Neuron (in vitro differentiated cells): ENCODE measurements around the gene MTERF4.

Experiments used
- H2AFZ ChIP-seq: one replicate; pipeline ENCODE4 v1.6.1; 2013; ENCODE audit warnings: low read depth, mild to moderate bottlenecking, inconsistent platforms, low read length, moderate library complexity
- H3K27me3 ChIP-seq: one replicate; pipeline ENCODE4 v1.6.1; 2013; ENCODE audit warnings: low read length; ENCODE audit not compliant: insufficient read depth
- H3K36me3 ChIP-seq: one replicate; pipeline ENCODE4 v1.6.1; 2013; ENCODE audit warnings: low read length; ENCODE audit not compliant: insufficient read depth
- H3K4me1 ChIP-seq: one replicate; pipeline ENCODE4 v1.6.1; 2013; ENCODE audit warnings: low read length; ENCODE audit not compliant: insufficient read depth
- H3K4me3 ChIP-seq: 2 replicates; pipeline ENCODE4 v1.5.1; 2013; ENCODE audit warnings: mild to moderate bottlenecking, low read length, moderate library complexity
- H3K9me3 ChIP-seq: one replicate; pipeline ENCODE4 v1.6.1; 2013; ENCODE audit warnings: low read length

MTERF4 gene

GRCh38 chr2:241063587-241063986 is 38.5 kb downstream of the MTERF4 start:
- Histone ChIP-seq H3K9me3 (no peaks in the 10 kb centered on the region), H3K27me3 (peaks cover 46% of the 10 kb centered on the region), H2AFZ (no peak overlapping the region), H3K36me3 (no peaks in the 10 kb centered on the region), H3K4me3 (no peak overlapping the region), H3K4me1 (no peaks in the 10 kb centered on the region)

- Histone ChIP-seq H3K27me3 (peaks cover 42% of the 10 kb centered on the region), H3K9me3 (no peaks in the 10 kb centered on the region), H3K4me1 (no peaks in the 10 kb centered on the region), H2AFZ (no peak overlapping the region), H3K4me3 (no peak overlapping the region), H3K36me3 (no peaks in the 10 kb centered on the region)
Observed at GRCh38 chr2:241063093-241063551, 39.0 kb downstream of the MTERF4 start.

- H3K27me3 ChIP-seq = peaks cover 40% of the 10 kb centered on the region
Observed at GRCh38 chr2:241062389-241063092, 39.5 kb downstream of the MTERF4 start.

GRCh38 chr2:241061275-241061674 is 40.8 kb downstream of the MTERF4 start:
- Histone ChIP-seq H2AFZ (no peak overlapping the region), H3K4me3 (no peak overlapping the region), H3K36me3 (no peaks in the 10 kb centered on the region), H3K4me1 (no peaks in the 10 kb centered on the region), H3K27me3 (peaks cover 29% of the 10 kb centered on the region), H3K9me3 (no peaks in the 10 kb centered on the region)

More at GRCh38 chr2:241062389-241063092, 39.5 kb downstream of the MTERF4 start:
- Histone ChIP-seq H2AFZ (no peak overlapping the region), H3K36me3 (no peaks in the 10 kb centered on the region), H3K9me3 (no peaks in the 10 kb centered on the region), H3K4me3 (no peak overlapping the region), H3K4me1 (no peaks in the 10 kb centered on the region)

GRCh38 chr2:241053576-241054251 is 48.4 kb downstream of the MTERF4 start:
- no peaks in the 10 kb centered on the region for H3K9me3 ChIP-seq
- H3K4me3 ChIP-seq = no peak overlapping the region
- H3K36me3 ChIP-seq = no peaks in the 10 kb centered on the region
- H3K27me3 ChIP-seq = peaks cover 35% of the 10 kb centered on the region
- H2AFZ ChIP-seq = no peak overlapping the region
- H3K4me1 ChIP-seq = no peaks in the 10 kb centered on the region

- Histone ChIP-seq H3K36me3 (no peaks in the 10 kb centered on the region), H2AFZ (no peak overlapping the region), H3K4me1 (no peaks in the 10 kb centered on the region), H3K27me3 (peaks cover 37% of the 10 kb centered on the region), H3K4me3 (no peak overlapping the region), H3K9me3 (no peaks in the 10 kb centered on the region)
Observed at GRCh38 chr2:241052677-241053360, 49.3 kb downstream of the MTERF4 start.

- Histone ChIP-seq H2AFZ (no peak overlapping the region), H3K4me3 (no peak overlapping the region), H3K27me3 (peaks cover 37% of the 10 kb centered on the region), H3K36me3 (no peaks in the 10 kb centered on the region), H3K9me3 (no peaks in the 10 kb centered on the region), H3K4me1 (no peaks in the 10 kb centered on the region)
Observed at GRCh38 chr2:241051578-241052487, 50.3 kb downstream of the MTERF4 start.

- H2AFZ ChIP-seq = no peak overlapping the region
- peaks cover 37% of the 10 kb centered on the region for H3K27me3 ChIP-seq
- no peaks in the 10 kb centered on the region for H3K4me1 ChIP-seq
- no peak overlapping the region for H3K4me3 ChIP-seq
- no peaks in the 10 kb centered on the region for H3K36me3 ChIP-seq
- no peaks in the 10 kb centered on the region for H3K9me3 ChIP-seq
Observed at GRCh38 chr2:241050624-241051577, 51.2 kb downstream of the MTERF4 start.

- Histone ChIP-seq H3K36me3 (no peaks in the 10 kb centered on the region), H3K4me3 (no peak overlapping the region), H3K4me1 (no peaks in the 10 kb centered on the region), H2AFZ (no peak overlapping the region), H3K27me3 (peaks cover 34% of the 10 kb centered on the region), H3K9me3 (no peaks in the 10 kb centered on the region)
Observed at GRCh38 chr2:241049739-241050623, 52.1 kb downstream of the MTERF4 start.

- H3K9me3 ChIP-seq = no peaks in the 10 kb centered on the region
- no peaks in the 10 kb centered on the region for H3K36me3 ChIP-seq
Observed at GRCh38 chr2:241048949-241049343, 53.1 kb downstream of the MTERF4 start.

More at GRCh38 chr2:241048949-241049343, 53.1 kb downstream of the MTERF4 start:
- H3K4me3 ChIP-seq = no peak overlapping the region
- no peak overlapping the region for H2AFZ ChIP-seq
- H3K4me1 ChIP-seq = no peaks in the 10 kb centered on the region
- H3K27me3 ChIP-seq = peaks cover 37% of the 10 kb centered on the region
